ENCODE results near the gene REV3L. TPM values are rescaled to one million over a fixed set of nuclear protein-coding genes. Genes with fewer than 3 reads are reported as not detected.

The REV3L gene
- total and polyA plus RNA-seq, 9 of the 15 experiments (the other 6 are each of a cell fraction or from before 2014, with no cell fraction given), result 5.5 to 24.4 (median 14.4) TPM

DNA sequence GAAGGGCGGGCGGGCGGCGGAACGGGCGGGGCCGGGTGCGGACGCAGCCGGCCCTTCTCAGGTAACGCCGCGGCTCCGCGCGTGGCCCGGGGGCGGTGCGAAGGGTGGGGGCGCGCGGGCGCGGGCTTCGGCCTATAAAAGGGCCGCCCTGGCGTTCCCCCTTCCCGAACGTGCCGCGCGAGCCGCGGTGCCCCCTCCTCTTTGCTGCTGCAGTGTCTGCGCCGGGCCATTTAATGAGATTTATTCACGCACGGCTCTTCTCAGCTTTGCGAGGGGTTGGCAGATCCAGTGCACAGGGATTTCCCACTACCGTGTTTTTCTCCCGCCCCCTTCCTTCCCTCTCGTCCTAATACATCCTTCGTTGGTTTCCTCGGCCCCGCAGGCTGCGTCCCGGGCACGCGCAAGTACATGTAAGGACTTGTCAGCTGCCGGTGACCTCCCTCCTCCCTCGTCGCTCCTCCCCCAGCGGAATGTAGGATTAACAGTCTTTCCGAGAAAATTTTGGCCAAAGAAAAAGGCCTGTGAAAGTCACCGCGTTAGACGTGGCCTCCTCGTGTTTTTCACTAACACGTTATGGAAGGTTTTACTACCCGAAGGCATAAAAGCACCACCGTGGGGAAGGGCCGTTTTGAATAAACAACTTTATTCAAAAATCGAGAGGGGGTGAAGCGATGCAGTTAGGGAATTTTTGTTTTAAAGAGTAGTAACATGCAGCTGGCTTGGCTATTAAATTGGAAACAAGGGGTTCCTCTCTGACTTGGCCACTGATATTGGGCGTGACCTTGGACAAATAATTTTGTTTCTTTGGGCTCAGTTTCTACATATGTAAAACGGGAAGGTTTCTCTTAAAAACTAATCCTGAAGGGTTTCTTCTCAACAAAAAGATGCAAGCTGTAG lies 966 bp upstream of the REV3L start (continued):
- TF ChIP-seq MYC (IDR thresholded peaks at IDR 0.05; ENCODE audit: low read depth, low read length) (peak; percentile 44; the same call in 1 of the 2 replicates), MYC (CRISPR knock-in tag; IDR thresholded peaks at IDR 0.05; ENCODE audit: borderline replicate concordance, low read depth) (no peak), HCFC1 (IDR thresholded peaks at IDR 0.05; ENCODE audit: low read depth, low read length) (peak; percentile 4), ZNF311 (CRISPR knock-in tag; IDR thresholded peaks at IDR 0.05) (no peak), EGR1 (conservative IDR thresholded peaks at IDR 0.05) (peak; percentile 78), NFYB (IDR thresholded peaks at IDR 0.05; ENCODE audit: extremely low read depth, insufficient read length) (no peak), ZFP30 (CRISPR knock-in tag; IDR thresholded peaks at IDR 0.05; ENCODE audit: borderline replicate concordance) (no peak), IFI16 (CRISPR knock-in tag; IDR thresholded peaks at IDR 0.05) (no peak), CXXC5 (CRISPR knock-in tag; IDR thresholded peaks at IDR 0.05) (peak; percentile 98), PTTG1 (tag; IDR thresholded peaks at IDR 0.05; ENCODE audit: low read depth) (0 out of 2 replicates have a peak, but pooled peaks have one; percentile 25), TGIF2 (CRISPR knock-in tag; IDR thresholded peaks at IDR 0.05) (no peak), TAF7 (tag; IDR thresholded peaks at IDR 0.05) (no peak)
- TF ChIP-seq, protein P1, sequence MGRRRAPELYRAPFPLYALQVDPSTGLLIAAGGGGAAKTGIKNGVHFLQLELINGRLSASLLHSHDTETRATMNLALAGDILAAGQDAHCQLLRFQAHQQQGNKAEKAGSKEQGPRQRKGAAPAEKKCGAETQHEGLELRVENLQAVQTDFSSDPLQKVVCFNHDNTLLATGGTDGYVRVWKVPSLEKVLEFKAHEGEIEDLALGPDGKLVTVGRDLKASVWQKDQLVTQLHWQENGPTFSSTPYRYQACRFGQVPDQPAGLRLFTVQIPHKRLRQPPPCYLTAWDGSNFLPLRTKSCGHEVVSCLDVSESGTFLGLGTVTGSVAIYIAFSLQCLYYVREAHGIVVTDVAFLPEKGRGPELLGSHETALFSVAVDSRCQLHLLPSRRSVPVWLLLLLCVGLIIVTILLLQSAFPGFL (CRISPR knock-in tag; IDR thresholded peaks at IDR 0.05), result no peak
- TF ChIP-seq, protein P2, sequence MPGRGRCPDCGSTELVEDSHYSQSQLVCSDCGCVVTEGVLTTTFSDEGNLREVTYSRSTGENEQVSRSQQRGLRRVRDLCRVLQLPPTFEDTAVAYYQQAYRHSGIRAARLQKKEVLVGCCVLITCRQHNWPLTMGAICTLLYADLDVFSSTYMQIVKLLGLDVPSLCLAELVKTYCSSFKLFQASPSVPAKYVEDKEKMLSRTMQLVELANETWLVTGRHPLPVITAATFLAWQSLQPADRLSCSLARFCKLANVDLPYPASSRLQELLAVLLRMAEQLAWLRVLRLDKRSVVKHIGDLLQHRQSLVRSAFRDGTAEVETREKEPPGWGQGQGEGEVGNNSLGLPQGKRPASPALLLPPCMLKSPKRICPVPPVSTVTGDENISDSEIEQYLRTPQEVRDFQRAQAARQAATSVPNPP (IDR thresholded peaks at IDR 0.05; ENCODE audit: borderline replicate concordance, insufficient read depth, insufficient read length), result no peak
- TF ChIP-seq, protein P3, sequence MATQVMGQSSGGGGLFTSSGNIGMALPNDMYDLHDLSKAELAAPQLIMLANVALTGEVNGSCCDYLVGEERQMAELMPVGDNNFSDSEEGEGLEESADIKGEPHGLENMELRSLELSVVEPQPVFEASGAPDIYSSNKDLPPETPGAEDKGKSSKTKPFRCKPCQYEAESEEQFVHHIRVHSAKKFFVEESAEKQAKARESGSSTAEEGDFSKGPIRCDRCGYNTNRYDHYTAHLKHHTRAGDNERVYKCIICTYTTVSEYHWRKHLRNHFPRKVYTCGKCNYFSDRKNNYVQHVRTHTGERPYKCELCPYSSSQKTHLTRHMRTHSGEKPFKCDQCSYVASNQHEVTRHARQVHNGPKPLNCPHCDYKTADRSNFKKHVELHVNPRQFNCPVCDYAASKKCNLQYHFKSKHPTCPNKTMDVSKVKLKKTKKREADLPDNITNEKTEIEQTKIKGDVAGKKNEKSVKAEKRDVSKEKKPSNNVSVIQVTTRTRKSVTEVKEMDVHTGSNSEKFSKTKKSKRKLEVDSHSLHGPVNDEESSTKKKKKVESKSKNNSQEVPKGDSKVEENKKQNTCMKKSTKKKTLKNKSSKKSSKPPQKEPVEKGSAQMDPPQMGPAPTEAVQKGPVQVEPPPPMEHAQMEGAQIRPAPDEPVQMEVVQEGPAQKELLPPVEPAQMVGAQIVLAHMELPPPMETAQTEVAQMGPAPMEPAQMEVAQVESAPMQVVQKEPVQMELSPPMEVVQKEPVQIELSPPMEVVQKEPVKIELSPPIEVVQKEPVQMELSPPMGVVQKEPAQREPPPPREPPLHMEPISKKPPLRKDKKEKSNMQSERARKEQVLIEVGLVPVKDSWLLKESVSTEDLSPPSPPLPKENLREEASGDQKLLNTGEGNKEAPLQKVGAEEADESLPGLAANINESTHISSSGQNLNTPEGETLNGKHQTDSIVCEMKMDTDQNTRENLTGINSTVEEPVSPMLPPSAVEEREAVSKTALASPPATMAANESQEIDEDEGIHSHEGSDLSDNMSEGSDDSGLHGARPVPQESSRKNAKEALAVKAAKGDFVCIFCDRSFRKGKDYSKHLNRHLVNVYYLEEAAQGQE (IDR thresholded peaks at IDR 0.05; ENCODE audit: borderline replicate concordance), result no peak
- TF ChIP-seq, protein P3 (CRISPR knock-in tag; IDR thresholded peaks at IDR 0.05; ENCODE audit: low read depth), result peak; percentile 47; the same call in 1 of the 2 replicates
